Measurements from ENCODE around the gene FGFR2.

- TF ChIP-seq POLR2A (IDR thresholded peaks at IDR 0.05; ENCODE audit: extremely low read depth, insufficient read length) (no peak), CTCF (IDR thresholded peaks at IDR 0.05; ENCODE audit: low read depth, low read length) (no peak), MYC (IDR thresholded peaks at IDR 0.05; ENCODE audit: low read depth, low read length) (no peak)
Measured at GRCh38 chr10:121514141-121514865, 83.9 kb downstream of the FGFR2 start.

Measured in NB4 (cell line).